Thyroid gland (tissue), 4 donors: ENCODE data around the gene PDE11A. TPM values are rescaled to one million over a fixed set of nuclear protein-coding genes. Genes with fewer than 3 reads are reported as not detected.

Source experiments
- DNase-seq, 2 donors: peaks; one replicate each; pipeline ENCODE4 v3.0.0-alpha.2; 2019
- H3K27ac ChIP-seq, 3 donors: fragments of 200-600 bp; sonication (generic); 1 replicate in 2 of 3; 2 replicates in 1 of 3; pipeline ENCODE4 v1.5.1; 2016 to 2019; ENCODE audit warnings: mild to moderate bottlenecking in 1 of 3, moderate library complexity in 1 of 3
- H3K27me3 ChIP-seq: fragments of 200-600 bp; sonication (generic); one replicate; pipeline ENCODE4 v1.5.1; 2019
- H3K36me3 ChIP-seq, 2 donors: fragments of 200-600 bp; sonication (generic); one replicate each; pipeline ENCODE4 v1.5.1; 2016 to 2019
- H3K4me1 ChIP-seq, 2 donors: fragments of 200-600 bp; sonication (generic); one replicate each; pipeline ENCODE4 v1.5.1; 2017 to 2019
- H3K4me3 ChIP-seq, 3 donors: fragments of 200-600 bp; sonication (generic); replicated peaks in 1 of 3; 1 replicate in 2 of 3; 2 replicates in 1 of 3; pipeline ENCODE4 v1.5.1; 2016; ENCODE audit warnings: mild to moderate bottlenecking in 1 of 3
- H3K9me3 ChIP-seq: fragments of 200-600 bp; sonication (generic); one replicate; pipeline ENCODE4 v1.5.1; 2017
- CTCF ChIP-seq, 6 experiments: fragments of 200-600 bp in 3 of 6; fragments of 450-650 bp in 3 of 6; sonication (generic) in 3 of 6; IDR thresholded peaks; one replicate each; pipeline ENCODE4 v1.5.1; 2016 to 2019; ENCODE audit warnings: antibody characterized with exemption in 6 of 6, mild to moderate bottlenecking in 2 of 6, inconsistent platforms in 1 of 6, moderate library complexity in 1 of 6
- POLR2A ChIP-seq, 2 donors: fragments of 450-650 bp; IDR thresholded peaks; one replicate each; pipeline ENCODE4 v1.6.1; 2017; ENCODE audit warnings: antibody characterized with exemption in 2 of 2, mild to moderate bottlenecking in 2 of 2, moderate library complexity in 1 of 2
- WGBS, 2 donors: methylation state at CpG; one replicate each; pipeline ENCODE4 v1.1.5; 2017; 5-methylcytosine and 5-hydroxymethylcytosine counted together
- intact Hi-C: fragments of 100-400 bp; cut with DNase I; formaldehyde crosslinking; loops from one replicate; pipeline ENCODE4 v1.15.1; 2023
- total RNA-seq, 4 donors: library from RNA; depleted of rRNA; stranded (reverse); fragments of >200 nt; gene quantifications; one replicate each; pipeline ENCODE4 v1.2.3, GENCODE V29; 2016

PDE11A gene
- total RNA-seq, 4 donors from 2014 or later: 2.2 to 4.0 (median 3.0) TPM

GRCh38 chr2:177765698-177766097, 306.9 kb downstream of the PDE11A start:
- Histone ChIP-seq H3K4me3 (no peak overlapping the region), H3K4me1 (peaks cover 0 to 6% of the 10 kb centered on the region in 2 donors), H3K9me3 (no peaks in the 10 kb centered on the region), H3K27ac (no peak overlapping the region), H3K27me3 (no peaks in the 10 kb centered on the region), H3K36me3 (no peaks in the 10 kb centered on the region)
- intact Hi-C loops: loop anchor here (10.0 kb wide), 1 partner anchor 431 kb away; no protein-coding TSS in a partner anchor
- 88 to 98% methylated on average over 2 of the region's 2 CpGs for WGBS, 2 donors
- no peak for DNase-seq
- no peak for TF ChIP-seq CTCF (IDR thresholded peaks at IDR 0.05)
- TF ChIP-seq POLR2A (IDR thresholded peaks at IDR 0.05): no peak

DNA sequence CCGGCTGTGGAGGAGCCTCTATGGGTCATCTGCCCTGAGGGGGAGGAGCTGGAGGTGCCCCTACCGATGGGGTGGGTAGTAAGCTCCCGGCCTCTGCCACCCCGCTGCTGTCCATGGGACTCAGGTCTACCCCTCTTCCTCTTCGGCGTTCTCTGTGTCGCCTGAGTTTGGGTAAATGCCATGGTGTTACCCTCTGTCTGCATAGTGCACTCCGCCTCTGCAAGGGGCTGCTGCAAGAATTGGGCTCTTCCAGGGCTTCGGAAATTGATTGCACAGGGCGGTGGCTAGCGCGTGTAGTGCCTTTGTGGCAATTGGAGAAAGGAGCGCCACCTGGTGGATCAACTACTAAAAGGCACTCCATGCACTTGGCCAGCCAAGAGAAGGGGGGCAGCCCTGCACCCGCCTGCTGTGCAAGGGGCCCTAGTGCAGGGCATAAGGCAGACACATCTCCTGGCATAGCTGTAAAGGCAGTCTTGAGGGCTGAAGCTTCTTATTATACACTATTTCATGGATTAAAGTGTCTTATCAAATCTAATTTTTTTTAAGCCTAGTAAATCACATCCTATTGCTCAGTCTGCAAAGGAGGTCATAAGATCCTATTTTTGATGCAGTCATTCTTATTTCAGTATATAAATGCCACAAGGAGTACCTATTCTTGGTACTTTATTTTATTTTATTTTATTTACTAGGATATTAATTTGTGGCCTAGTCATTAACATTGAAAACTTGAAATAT, 308.9 kb downstream of the PDE11A start:
- Histone ChIP-seq H3K36me3 (no peaks in the 10 kb centered on the region), H3K4me1 (peaks cover 0 to 6% of the 10 kb centered on the region in 2 donors), H3K27me3 (no peaks in the 10 kb centered on the region), H3K9me3 (no peaks in the 10 kb centered on the region), H3K27ac (no peak overlapping the region), H3K4me3 (no peak overlapping the region)
- 16 to 27% methylated on average over 10 to 13 of the region's 14 CpGs for WGBS, 2 donors
- peak; percentile 74 to 81 for DNase-seq
- intact Hi-C loops: loop anchor here (10.0 kb wide), 1 partner anchor 429 kb away; no protein-coding TSS in a partner anchor
- TF ChIP-seq POLR2A (IDR thresholded peaks at IDR 0.05) (no peak), CTCF (IDR thresholded peaks at IDR 0.05) (peak; percentile 53 to 84 (median 59))

- TF ChIP-seq POLR2A (IDR thresholded peaks at IDR 0.05) (no peak), CTCF (IDR thresholded peaks at IDR 0.05) (no peak)
- no peak for DNase-seq
- Histone ChIP-seq H3K27me3 (no peaks in the 10 kb centered on the region), H3K4me3 (no peak overlapping the region), H3K4me1 (peaks cover 5 to 10% of the 10 kb centered on the region in 2 donors), H3K36me3 (no peaks in the 10 kb centered on the region), H3K9me3 (no peaks in the 10 kb centered on the region), H3K27ac (no peak overlapping the region)
- WGBS, 2 donors: 93% methylated on average over 3 of the region's 3 CpGs
- intact Hi-C loops: no loop called here
These were observed 313.1 kb downstream of the PDE11A start for GRCh38 chr2:177759443-177759842.

DNA sequence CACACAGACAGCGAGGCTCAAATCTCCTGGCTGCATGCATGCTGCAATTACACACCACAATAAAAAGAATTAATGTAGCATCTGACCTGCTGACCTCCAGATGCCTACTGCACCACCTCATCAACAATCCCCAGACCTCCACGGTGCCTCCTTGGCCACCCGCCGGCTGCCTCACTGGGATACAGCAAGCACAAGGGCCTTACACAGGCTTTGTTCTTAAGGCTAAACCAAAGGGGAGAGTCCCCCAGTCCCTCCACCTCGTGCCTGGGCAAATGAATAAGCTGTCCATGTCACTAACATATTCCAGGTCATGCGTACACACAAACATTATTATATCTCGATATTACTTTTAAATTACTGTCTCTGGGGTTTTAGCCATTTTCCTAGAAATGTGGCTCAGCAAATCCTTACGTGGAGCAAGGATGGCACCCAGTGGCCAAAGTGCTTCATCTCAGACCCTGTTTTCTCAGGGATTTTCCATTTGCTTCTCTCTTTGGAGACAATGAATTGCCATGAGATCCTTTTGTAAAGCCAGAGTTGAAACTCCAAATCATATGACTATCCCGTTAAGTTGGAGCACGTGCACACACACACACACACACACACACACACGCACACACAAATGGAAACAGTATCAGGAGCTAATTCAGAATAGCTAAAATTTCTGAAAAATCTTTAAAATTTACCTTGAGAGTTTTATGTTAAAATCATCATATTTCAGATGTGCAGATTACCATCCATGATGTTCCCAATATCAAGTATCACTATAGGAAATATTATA, 313.8 kb downstream of the PDE11A start:
- Histone ChIP-seq H3K27ac (no peak overlapping the region), H3K9me3 (no peaks in the 10 kb centered on the region), H3K36me3 (no peaks in the 10 kb centered on the region), H3K4me1 (peaks cover 5 to 9% of the 10 kb centered on the region in 2 donors), H3K4me3 (no peak overlapping the region), H3K27me3 (no peaks in the 10 kb centered on the region)
- DNase-seq: no peak
- TF ChIP-seq CTCF (IDR thresholded peaks at IDR 0.05) (peak in 3 of 6 experiments; percentile 12 to 36 (median 20)), POLR2A (IDR thresholded peaks at IDR 0.05) (no peak)
- WGBS, 2 donors: 50 to 55% methylated on average over 11 of the region's 11 CpGs
- intact Hi-C loops: no loop called here

GRCh38 chr2:177756336-177756735, 316.2 kb downstream of the PDE11A start:
- Histone ChIP-seq H3K4me3 (no peak overlapping the region), H3K9me3 (no peaks in the 10 kb centered on the region), H3K27ac (no peak overlapping the region), H3K36me3 (no peaks in the 10 kb centered on the region), H3K27me3 (no peaks in the 10 kb centered on the region), H3K4me1 (peaks cover 4 to 5% of the 10 kb centered on the region in 2 donors)
- WGBS, 2 donors: 80 to 87% methylated on average over 4 of the region's 4 CpGs
- intact Hi-C loops: no loop called here
- TF ChIP-seq CTCF (IDR thresholded peaks at IDR 0.05): no peak
- TF ChIP-seq POLR2A (IDR thresholded peaks at IDR 0.05): no peak
- no peak for DNase-seq
